ENCODE measurements around the gene TXNRD1.

TXNRD1 gene

DNA sequence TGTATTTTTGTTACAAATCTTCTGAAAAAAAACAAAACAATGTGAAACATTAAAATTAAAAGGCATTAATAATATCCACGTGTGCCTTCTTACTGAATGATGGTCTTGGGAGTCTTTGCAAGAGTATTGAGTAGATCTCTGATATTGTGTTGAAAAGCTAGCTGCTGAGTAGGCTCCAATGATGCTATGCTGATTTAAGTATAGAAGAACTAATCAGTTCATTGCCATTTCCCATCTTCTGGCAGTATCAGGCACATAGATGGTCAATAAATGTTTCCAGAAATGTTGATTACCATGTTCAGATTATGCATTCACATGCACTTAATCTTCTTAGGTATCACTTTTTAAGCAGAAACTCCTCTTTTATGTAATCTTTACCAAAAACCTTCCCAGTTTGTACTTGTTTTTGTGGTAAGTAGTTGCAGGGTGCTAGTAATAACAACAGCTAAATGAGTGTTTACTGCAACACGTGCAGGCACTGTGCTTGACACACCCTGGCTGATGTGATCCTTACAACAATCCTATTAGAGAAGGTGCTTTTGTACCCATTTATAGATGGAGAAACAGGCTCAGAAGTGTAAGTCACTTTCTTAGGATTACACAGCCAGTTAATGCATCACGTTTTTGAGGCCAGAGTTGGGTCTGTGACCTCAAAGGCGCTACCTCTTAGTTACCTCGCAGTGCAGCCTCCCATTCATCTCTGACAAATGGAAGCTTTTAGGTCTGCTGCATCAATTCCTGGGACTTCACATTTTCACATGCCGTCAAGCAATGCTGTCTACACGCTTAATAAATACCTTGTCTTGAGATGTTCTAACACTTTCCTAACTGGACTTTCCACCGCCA lies 134.9 kb downstream of the TXNRD1 start:
- no peak for DNase-seq (ENCODE audit: low read depth)

DNA sequence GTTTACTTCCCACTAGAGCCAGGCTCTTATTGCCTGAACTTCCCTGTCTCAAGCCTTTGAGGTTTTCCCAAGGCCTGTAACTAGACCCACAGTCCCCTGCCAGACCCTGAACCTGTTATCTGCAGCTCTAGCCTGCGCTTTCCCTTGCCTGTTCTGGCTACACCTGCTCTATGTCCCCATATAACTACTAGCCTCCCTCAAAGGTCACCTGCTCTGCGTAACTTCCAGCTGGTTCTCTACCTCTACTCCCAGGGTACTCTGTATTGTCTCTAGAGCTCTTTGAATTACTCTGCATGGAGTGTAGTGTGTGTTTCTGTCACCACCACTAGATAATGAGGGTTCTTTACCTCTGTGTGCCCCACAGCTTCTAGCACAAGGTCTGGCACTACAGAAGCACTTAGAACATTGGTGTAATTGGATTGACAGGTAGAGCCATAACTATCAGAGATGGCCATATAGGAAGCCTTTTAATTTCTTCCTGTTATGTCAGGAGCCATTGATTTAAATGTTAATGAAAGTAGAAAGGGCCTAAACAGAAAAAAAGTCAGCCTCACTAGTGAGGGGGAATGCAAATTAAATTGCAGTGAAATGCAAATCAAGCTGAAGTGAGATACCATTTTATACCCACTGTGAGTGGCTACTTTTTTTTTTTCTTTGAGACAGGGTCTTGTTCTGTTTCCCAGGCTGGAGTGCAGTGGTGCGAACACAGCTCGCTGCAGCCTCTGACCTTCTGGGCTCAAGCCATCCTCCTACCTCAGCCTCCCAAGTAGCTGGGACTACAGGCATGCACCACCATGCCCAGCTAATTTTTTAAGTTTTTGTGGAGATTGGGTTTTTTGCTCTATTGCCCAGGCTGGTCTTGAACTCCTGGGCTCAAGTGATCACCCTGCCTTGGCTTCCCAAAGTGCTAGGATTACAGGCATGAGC lies 135.7 kb downstream of the TXNRD1 start:
- DNase-seq (ENCODE audit: low read depth): no peak

DNA sequence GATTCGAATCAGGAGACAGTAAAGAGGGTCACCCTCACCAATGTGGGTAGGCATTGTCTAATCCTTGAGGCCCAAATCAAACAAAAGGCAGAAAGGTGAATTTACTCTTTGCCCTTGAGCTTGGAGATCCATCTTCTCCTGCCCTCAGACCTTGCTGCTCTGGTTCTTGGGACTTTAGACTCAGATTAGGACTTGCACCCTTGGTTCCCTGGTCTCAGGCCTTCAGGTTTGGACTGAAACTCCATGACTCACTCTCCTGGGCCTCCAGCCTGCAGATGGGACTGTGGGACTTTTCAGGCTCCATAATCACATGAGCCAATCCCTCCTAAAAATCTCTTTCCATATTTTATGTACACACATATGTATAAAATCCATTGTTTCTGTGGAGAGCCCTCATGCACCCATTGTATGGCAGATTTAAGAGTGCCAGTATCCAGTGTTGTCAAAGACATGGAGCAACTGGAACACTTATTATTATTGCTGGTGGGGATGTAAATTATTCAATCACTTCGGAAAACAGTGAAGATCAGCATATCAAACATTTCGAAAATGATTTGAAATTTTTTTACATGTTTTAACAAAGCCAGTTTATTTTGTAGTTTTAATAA lies 136.6 kb downstream of the TXNRD1 start:
- no peak for DNase-seq (ENCODE audit: low read depth)

- no peak for DNase-seq (ENCODE audit: low read depth)
Observed at GRCh38 chr12:104353012-104353981, 137.7 kb downstream of the TXNRD1 start.

DNA sequence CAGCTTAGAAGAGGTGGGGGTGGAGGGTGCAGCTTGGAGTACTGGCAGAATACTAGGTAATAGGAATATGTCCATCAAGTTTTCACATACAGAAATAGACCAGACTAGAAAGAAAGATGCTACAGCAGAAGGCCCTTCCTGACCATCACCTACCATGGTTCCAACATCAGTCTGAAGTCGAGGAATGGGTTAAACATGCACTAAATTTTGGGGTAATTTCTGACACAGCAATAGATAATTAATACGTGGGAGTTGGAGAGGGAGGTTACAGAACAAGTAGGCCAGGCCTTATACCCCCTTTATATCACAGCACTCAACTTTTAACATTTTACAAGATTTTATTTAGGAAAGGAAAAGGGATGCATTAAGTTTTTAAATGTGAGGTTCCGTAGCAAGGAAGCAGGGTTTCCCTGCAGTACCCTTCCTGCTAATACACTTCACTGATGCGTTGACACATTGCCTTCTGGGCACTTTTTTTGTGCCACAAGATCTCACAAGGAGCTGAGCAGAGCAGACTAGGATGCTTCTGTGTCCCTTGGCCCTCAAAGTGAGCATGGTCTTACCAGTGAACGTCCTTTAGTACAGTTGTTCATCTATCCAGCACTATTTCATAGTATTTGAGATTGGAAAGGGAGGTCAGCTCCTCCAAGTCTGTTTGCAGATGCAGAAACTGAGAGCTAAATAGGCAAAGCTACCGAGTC lies 138.7 kb downstream of the TXNRD1 start:
- no peak for DNase-seq (ENCODE audit: low read depth)

GRCh38 chr12:104354868-104355570 lies 139.4 kb downstream of the TXNRD1 start:
- DNase-seq (ENCODE audit: low read depth): no peak

DNA sequence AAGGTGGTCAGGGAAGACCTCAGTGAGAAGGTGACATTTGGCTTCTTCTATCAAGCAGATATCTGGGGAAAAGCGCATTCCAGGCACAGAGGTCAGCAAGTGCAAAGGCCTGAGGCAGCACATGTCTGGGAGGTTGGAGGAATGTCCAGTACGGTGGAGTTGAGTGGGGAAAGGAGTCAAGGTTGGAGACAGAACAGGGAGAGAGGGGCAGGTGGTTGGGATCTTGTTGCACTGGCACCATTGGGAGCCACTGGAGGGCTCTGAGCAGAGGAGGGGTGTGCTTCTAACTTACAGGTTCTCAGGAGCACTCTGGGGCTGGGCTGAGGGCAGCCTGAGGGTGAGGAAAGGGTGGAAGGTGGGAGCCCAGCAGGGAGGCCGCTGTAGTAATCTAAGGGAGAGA lies 140.1 kb downstream of the TXNRD1 start:
- no peak for DNase-seq (ENCODE audit: low read depth)

DNA sequence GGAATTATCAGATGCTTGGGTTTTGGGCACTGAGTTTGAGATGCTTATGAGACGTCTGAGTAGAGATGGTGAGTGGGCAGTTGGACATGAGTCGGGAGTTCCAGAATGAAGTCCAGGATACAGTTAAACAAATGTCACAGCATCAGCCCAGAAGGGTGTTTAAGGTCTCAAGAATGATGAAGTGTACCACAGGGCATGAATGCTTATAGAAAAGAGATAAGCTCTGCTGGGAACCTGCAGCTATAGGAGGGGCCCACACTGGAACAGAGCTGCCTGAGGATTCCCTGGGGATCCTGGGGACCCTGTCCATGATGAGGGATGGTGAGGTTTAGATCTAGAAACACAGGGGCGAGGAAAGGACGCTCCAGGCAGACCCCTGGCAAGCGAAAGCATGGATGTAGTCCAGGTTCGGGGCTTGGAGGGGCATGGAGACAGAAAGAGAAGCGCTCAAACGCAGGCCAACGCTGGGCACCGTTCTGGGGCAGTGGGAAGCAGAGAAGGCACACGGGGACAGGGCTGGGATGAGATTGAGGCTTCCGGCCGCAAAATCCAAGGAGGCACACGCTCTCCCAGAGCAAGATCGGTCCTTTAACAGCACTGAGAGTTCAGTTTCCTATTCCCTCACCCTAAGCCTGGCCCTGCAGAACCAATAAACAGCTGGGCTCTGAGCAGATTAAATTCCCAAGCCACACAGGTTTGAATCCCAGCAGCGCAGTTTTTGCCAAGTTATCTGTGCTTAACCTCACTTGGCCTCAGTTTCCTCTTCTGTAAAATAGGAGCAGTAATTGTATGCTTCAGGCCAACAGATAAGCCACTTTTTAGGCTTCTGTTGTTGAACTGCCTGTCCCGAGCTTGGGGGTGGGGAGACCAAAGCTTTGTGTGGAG lies 140.9 kb downstream of the TXNRD1 start:
- no peak for DNase-seq (ENCODE audit: low read depth)

DNA sequence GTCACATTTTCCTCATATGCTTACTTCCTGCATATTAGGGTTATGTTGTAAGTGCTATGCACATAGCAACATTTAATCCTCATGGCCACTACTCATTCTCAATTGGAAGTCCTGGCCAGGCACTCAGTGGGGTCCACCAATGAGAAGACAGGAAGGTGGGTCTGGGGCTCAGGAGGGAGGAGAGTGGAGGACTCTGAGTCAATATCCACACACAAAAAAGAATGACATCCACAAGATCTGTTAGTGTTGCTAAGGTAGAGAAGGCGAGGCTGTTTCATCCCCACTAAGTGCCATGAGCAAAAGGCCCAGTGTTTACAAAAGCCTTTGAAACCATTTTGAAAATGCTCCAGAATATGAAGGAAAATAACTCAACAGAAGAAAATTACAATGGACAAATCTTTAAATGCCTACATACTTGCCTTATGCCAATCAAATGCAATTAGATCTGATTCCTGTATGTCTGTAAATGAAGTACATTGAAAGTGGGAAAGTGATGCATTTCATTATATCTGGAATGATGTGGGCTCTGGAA lies 141.9 kb downstream of the TXNRD1 start:
- no peak for DNase-seq (ENCODE audit: low read depth)

GRCh38 chr12:104358353-104359003 lies 142.9 kb downstream of the TXNRD1 start:
- DNase-seq (ENCODE audit: low read depth): no peak

DNA sequence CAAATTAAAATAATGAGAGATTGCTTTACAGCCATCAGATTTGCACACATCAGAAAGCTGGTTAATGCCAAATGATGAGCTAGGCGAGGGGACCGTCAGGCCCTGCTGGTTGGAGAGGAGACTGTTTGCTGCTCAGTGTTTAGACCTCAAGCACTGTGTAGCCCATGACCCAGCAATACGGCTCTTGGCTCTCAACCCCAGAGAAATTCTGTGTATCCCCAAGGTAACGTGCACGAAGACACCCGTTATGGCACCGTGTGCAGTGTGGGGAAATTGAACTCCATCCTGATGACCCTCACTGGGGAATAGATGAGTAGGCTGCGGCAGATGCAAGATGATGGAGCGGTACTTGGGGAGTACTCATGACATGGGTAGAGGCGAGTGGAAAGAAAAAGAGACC lies 143.6 kb downstream of the TXNRD1 start:
- DNase-seq (ENCODE audit: low read depth): no peak

DNA sequence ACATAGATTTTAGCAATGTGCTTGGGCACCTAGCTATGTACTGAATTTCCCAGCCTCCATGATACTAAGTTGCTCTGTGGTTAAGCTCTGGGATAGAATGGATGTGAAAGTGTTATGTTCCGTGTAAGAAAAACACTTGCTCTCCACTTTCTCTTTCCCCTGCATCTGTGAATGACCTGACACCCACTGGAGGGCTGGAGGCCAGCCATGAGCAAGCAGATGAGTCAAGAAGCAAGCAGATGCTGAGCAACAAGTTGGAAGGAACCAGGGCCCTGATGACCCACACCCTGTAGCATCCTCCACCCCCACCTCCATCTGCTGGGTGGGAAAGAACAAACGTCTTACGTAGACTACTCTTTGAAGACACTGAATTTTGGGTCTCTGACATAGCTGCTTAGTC lies 144.6 kb downstream of the TXNRD1 start:
- DNase-seq (ENCODE audit: low read depth): no peak

GRCh38 chr12:104360983-104361707 lies 145.6 kb downstream of the TXNRD1 start:
- DNase-seq (ENCODE audit: low read depth): peak; percentile 47

DNA sequence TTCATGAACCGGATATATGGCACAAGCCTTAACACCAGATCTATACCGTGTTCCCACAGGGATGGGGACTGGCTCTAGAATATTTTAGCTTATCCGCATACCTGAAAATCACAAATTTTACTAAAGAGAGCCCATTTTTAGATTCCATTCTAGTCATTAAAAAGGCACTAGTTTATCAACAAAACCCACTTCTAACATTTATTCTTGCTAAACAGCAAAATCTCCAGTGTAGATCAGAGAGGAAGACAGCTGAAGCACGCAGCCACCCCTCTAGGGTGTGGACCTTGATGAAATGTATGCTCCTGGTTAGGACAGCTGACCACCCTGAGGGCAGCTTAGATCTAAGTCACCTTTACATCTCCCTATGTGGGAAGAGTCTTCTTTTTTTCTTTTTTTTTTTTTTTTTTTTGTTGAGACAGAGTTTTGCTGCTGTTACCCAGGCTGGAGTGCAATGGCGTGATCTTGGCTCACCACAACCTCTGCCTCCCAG lies 150.4 kb downstream of the TXNRD1 start:
- no peak for DNase-seq (ENCODE audit: low read depth)

- DNase-seq (ENCODE audit: low read depth): no peak
Observed at GRCh38 chr12:104369708-104370107, 154.1 kb downstream of the TXNRD1 start.

DNA sequence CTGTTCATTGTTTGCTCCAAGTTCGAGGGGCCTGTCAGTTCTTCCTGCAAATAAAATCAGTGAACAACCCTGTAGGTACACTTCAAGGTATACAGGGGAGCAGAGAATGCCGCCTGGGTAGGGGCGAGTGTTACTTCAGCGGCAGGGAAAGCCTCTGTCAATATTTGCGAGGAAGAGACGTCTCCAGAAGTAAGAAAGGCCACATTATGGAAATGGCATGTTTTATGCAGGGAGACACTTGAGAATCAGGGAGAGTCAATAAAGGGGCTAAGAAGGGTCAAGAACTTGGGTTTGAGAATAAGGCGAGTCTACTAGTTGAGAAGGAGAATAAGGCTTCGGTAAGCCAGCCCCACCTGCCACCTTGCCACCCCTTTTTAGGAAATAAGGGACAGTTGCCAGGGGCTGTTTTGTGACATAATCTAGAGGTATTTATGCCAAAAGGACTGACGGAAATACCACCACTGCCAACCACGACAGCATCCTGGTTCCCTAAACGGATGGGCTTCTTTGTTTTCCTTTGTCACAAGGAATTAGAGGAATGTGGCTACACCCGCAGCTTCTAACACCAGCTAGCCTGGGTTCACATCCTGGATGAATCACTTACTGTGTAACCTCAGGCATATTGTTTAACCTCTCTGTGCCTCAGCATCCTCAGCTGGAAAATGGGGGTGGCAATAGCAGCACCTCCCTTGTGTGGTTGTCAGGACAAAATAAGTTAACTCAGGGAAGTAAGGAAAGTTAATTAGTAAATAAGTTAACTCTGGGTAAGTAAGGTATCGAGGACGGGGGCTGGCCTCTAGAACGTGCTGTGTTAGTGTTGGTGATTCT lies 155.7 kb downstream of the TXNRD1 start:
- DNase-seq (ENCODE audit: low read depth): no peak

All from non-pigmented ciliary epithelial cell (primary cell).